Upper lobe of left lung (tissue), 6 donors: ENCODE data around the gene PRR5. TPM values are rescaled to one million over a fixed set of nuclear protein-coding genes. Genes with fewer than 3 reads are reported as not detected.

Experiments used
- ATAC-seq, 2 donors: fragments of 200-7000 bp; cut with Tn5 transposase; one replicate each; pipeline ENCODE4 v1.9.1; 2022; ENCODE audit warnings: mild to moderate bottlenecking in 2 of 2, moderate library complexity in 2 of 2; ENCODE audit not compliant: low FRiP score in 2 of 2
- DNase-seq, 2 donors: peaks; one replicate each; pipeline ENCODE4 v3.0.0-alpha.2; 2019 to 2020
- H3K27ac ChIP-seq, 4 donors: fragments of 200-600 bp; sonication (generic); one replicate each; pipeline ENCODE4 v1.5.1; 2016 to 2019
- H3K27me3 ChIP-seq, 4 donors: fragments of 200-600 bp; sonication (generic); one replicate each; pipeline ENCODE4 v1.5.1; 2017 to 2019
- H3K36me3 ChIP-seq, 4 donors: fragments of 200-600 bp; sonication (generic); one replicate each; pipeline ENCODE4 v1.5.1; 2016 to 2019
- H3K4me1 ChIP-seq, 4 donors: fragments of 200-600 bp; sonication (generic); one replicate each; pipeline ENCODE4 v1.5.1; 2018 to 2019
- H3K4me3 ChIP-seq, 4 donors: fragments of 200-600 bp; sonication (generic); one replicate each; pipeline ENCODE4 v1.5.1; 2017 to 2019; ENCODE audit warnings: mild to moderate bottlenecking in 2 of 4, moderate library complexity in 1 of 4
- H3K9me3 ChIP-seq, 4 donors: fragments of 200-600 bp; sonication (generic); one replicate each; pipeline ENCODE4 v1.5.1; 2018 to 2019
- CTCF ChIP-seq, 6 experiments: fragments of 450-650 bp in 4 of 6; fragments of 200-600 bp in 2 of 6; sonication (generic) in 2 of 6; IDR thresholded peaks; one replicate each; pipeline ENCODE4 v1.5.1; 2016 to 2019; ENCODE audit warnings: antibody characterized with exemption in 6 of 6
- EP300 ChIP-seq, 4 donors: sonication (generic); formaldehyde crosslinking; IDR thresholded peaks; one replicate each; pipeline ENCODE4 v1.5.1; 2017; ENCODE audit warnings: antibody characterized with exemption in 4 of 4, control low read depth in 2 of 4
- POLR2A ChIP-seq, 4 donors: fragments of 450-650 bp; IDR thresholded peaks; one replicate each; pipeline ENCODE4 v1.5.1; 2016 to 2017; ENCODE audit warnings: antibody characterized with exemption in 4 of 4, mild to moderate bottlenecking in 2 of 4
- POLR2AphosphoS5 ChIP-seq, 2 donors: sonication (generic); formaldehyde crosslinking; IDR thresholded peaks; one replicate each; pipeline ENCODE4 v1.5.1; 2017; ENCODE audit warnings: antibody characterized with exemption in 2 of 2
- WGBS, 2 donors: methylation state at CpG; one replicate each; pipeline ENCODE4 v1.1.5; 2017 to 2018; 5-methylcytosine and 5-hydroxymethylcytosine counted together
- total RNA-seq, 6 donors: library from RNA; depleted of rRNA in 4 of 6; stranded (reverse); fragments of >200 nt in 4 of 6; gene quantifications; one replicate each; pipeline versions ENCODE4 v1.1.0 to v1.2.1, GENCODE V29; 2016 to 2021
- donor health status: DM: no; HTN: no; CAD: no; lungs with moderate emphysema.
- donor health status: DM: no; HTN: yes; CAD: no; lungs with severe emphysema.

Gene PRR5
- total RNA-seq, 6 donors from 2014 or later, result 13.1 to 68.1 (median 15.8) TPM

- no peak overlapping the region for H3K4me3 ChIP-seq
- DNase-seq (no peak), ATAC-seq (no peak)
- no peaks in the 10 kb centered on the region for H3K9me3 ChIP-seq
- no peaks in the 10 kb centered on the region for H3K4me1 ChIP-seq
- no peak overlapping the region for H3K27ac ChIP-seq
- no peaks in the 10 kb centered on the region for H3K27me3 ChIP-seq
- TF ChIP-seq POLR2A (IDR thresholded peaks at IDR 0.05) (no peak), EP300 (IDR thresholded peaks at IDR 0.05) (no peak), CTCF (IDR thresholded peaks at IDR 0.05) (no peak), POLR2AphosphoS5 (IDR thresholded peaks at IDR 0.05) (no peak)
- H3K36me3 ChIP-seq, result peaks cover 0 to 3% (median 0%) of the 10 kb centered on the region in 4 donors
- WGBS, 2 donors, result 91% methylated on average over 7 of the region's 7 CpGs
Observed at GRCh38 chr22:44721213-44721612, 19.2 kb downstream of the PRR5 start.

- Histone ChIP-seq H3K27ac (no peak overlapping the region), H3K36me3 (peaks cover 0 to 4% (median under 1%) of the 10 kb centered on the region in 4 donors), H3K9me3 (no peaks in the 10 kb centered on the region), H3K4me3 (no peak overlapping the region), H3K4me1 (no peaks in the 10 kb centered on the region), H3K27me3 (no peaks in the 10 kb centered on the region)
- DNase-seq (no peak), ATAC-seq (no peak)
- TF ChIP-seq EP300 (IDR thresholded peaks at IDR 0.05), result no peak
- TF ChIP-seq CTCF (IDR thresholded peaks at IDR 0.05), result no peak
- TF ChIP-seq POLR2A (IDR thresholded peaks at IDR 0.05), result no peak
- TF ChIP-seq POLR2AphosphoS5 (IDR thresholded peaks at IDR 0.05), result no peak
- WGBS, 2 donors, result 90 to 91% methylated on average over 2 of the region's 2 CpGs
Observed at GRCh38 chr22:44722611-44723010, 20.6 kb downstream of the PRR5 start.

- Histone ChIP-seq H3K36me3 (peaks cover 0 to 5% (median 2%) of the 10 kb centered on the region in 4 donors), H3K4me1 (peaks cover 0 to 5% (median 2%) of the 10 kb centered on the region in 4 donors), H3K27ac (no peak overlapping the region), H3K27me3 (no peaks in the 10 kb centered on the region), H3K9me3 (no peaks in the 10 kb centered on the region), H3K4me3 (no peak overlapping the region)
- ATAC-seq, result no peak
- no peak for DNase-seq
- WGBS, 2 donors, result 88 to 89% methylated on average over 2 of the region's 2 CpGs
- TF ChIP-seq POLR2A (IDR thresholded peaks at IDR 0.05) (no peak), EP300 (IDR thresholded peaks at IDR 0.05) (no peak), POLR2AphosphoS5 (IDR thresholded peaks at IDR 0.05) (no peak), CTCF (IDR thresholded peaks at IDR 0.05) (no peak)
Observed at GRCh38 chr22:44723801-44724200, 21.8 kb downstream of the PRR5 start.

- Histone ChIP-seq H3K27ac (no peak overlapping the region), H3K4me3 (no peak overlapping the region), H3K36me3 (peaks cover 0 to 5% (median 2%) of the 10 kb centered on the region in 4 donors), H3K9me3 (no peaks in the 10 kb centered on the region), H3K4me1 (peaks cover 3 to 12% (median 7%) of the 10 kb centered on the region in 4 donors), H3K27me3 (no peaks in the 10 kb centered on the region)
- TF ChIP-seq CTCF (IDR thresholded peaks at IDR 0.05), result no peak
- no peak for TF ChIP-seq POLR2AphosphoS5 (IDR thresholded peaks at IDR 0.05)
- TF ChIP-seq EP300 (IDR thresholded peaks at IDR 0.05), result no peak
- TF ChIP-seq POLR2A (IDR thresholded peaks at IDR 0.05), result no peak
- WGBS, 2 donors, result 72 to 82% methylated on average over 6 of the region's 6 CpGs
- no peak for ATAC-seq
- no peak for DNase-seq
Observed at GRCh38 chr22:44724416-44724815, 22.4 kb downstream of the PRR5 start.

- H3K27ac ChIP-seq, result no peak overlapping the region
- ATAC-seq, result no peak
- TF ChIP-seq EP300 (IDR thresholded peaks at IDR 0.05) (no peak), POLR2AphosphoS5 (IDR thresholded peaks at IDR 0.05) (no peak), CTCF (IDR thresholded peaks at IDR 0.05) (no peak), POLR2A (IDR thresholded peaks at IDR 0.05) (no peak)
- 81 to 95% methylated on average over 3 to 7 of the region's 8 CpGs for WGBS, 2 donors
- H3K27me3 ChIP-seq, result no peaks in the 10 kb centered on the region
- H3K4me3 ChIP-seq, result no peak overlapping the region
- peak in 1 of 2 donors; percentile 56 for DNase-seq
- H3K9me3 ChIP-seq, result no peaks in the 10 kb centered on the region
- H3K36me3 ChIP-seq, result peaks cover 0 to 5% (median 2%) of the 10 kb centered on the region in 4 donors
- peaks cover 3 to 16% (median 11%) of the 10 kb centered on the region in 4 donors for H3K4me1 ChIP-seq
Observed at GRCh38 chr22:44724859-44725258, 22.9 kb downstream of the PRR5 start.
